Mesothelial cell of epicardium (in vitro differentiated cells): ENCODE results near the gene AUTS2. TPM values are rescaled to one million over a fixed set of nuclear protein-coding genes. Genes with fewer than 3 reads are reported as not detected.

Experiments
- DNase-seq, 2 experiments: peaks; one replicate each; pipeline ENCODE4 v3.0.0; 2021; ENCODE audit warnings: low spot score in 2 of 2; ENCODE audit not compliant: unreplicated experiment in 2 of 2
- H3K27ac Mint-ChIP-seq: 2 replicates; pipeline ENCODE4 v1.8.0; 2021; ENCODE audit warnings: mixed read lengths
- H3K27me3 Mint-ChIP-seq: 2 replicates; pipeline ENCODE4 v1.8.0; 2021; ENCODE audit warnings: low read depth, mixed read lengths
- H3K36me3 Mint-ChIP-seq: 2 replicates; pipeline ENCODE4 v1.8.0; 2021; ENCODE audit warnings: mixed read lengths
- H3K4me1 Mint-ChIP-seq: 2 replicates; pipeline ENCODE4 v1.8.0; 2021; ENCODE audit warnings: mixed read lengths
- H3K4me3 Mint-ChIP-seq: 2 replicates; pipeline ENCODE4 v1.8.0; 2021; ENCODE audit warnings: mild to moderate bottlenecking, moderate library complexity, mixed read lengths
- H3K9me3 Mint-ChIP-seq: 2 replicates; pipeline ENCODE4 v1.8.0; 2021; ENCODE audit warnings: mixed read lengths
- CTCF ChIP-seq: fragments of 200-600 bp; sonication (generic); IDR thresholded peaks from one replicate; pipeline ENCODE4 v1.5.0; 2021; ENCODE audit warnings: antibody characterized with exemption; ENCODE audit not compliant: unreplicated experiment
- total RNA-seq: library from RNA; stranded (reverse); gene quantifications from 3 replicates; pipeline ENCODE4 v1.2.1, GENCODE V29; 2021

AUTS2 gene
- total RNA-seq, 1 donor from 2014 or later, result 135 TPM

DNA sequence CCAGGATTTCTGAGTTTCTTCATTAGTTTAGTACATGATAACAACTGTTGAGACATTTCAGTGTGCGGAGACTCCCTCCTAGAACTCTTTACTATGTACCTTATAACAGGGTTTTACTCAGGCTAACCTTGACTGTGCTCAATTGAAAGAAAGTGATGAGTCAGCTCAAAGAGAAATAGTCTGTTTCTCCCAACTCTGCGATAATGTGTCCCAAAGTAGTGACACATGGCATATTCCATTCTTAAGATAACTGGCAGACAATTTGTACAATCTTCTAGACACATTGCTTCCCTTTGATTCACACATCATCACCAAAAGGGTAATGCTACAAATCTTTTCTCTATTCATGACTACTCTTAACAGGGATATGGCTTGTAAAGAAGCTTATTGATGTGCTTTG, 645.2 kb downstream of the AUTS2 start:
- no peaks in the 10 kb centered on the region for H3K27me3 Mint-ChIP-seq
- H3K4me3 Mint-ChIP-seq, result no peak overlapping the region
- no peak overlapping the region for H3K27ac Mint-ChIP-seq
- no peak for TF ChIP-seq CTCF
- H3K36me3 Mint-ChIP-seq, result peaks cover 11% of the 10 kb centered on the region
- no peak for DNase-seq
- H3K4me1 Mint-ChIP-seq, result peaks cover under 1% of the 10 kb centered on the region
- peaks cover 11% of the 10 kb centered on the region for H3K9me3 Mint-ChIP-seq

- DNase-seq, result no peak
- Mint-ChIP-seq H3K27ac (no peak overlapping the region), H3K27me3 (no peaks in the 10 kb centered on the region), H3K4me3 (no peak overlapping the region), H3K9me3 (peaks cover 3% of the 10 kb centered on the region), H3K4me1 (no peaks in the 10 kb centered on the region), H3K36me3 (no peaks in the 10 kb centered on the region)
- no peak for TF ChIP-seq CTCF
Measured at GRCh38 chr7:70257921-70258320, 659.6 kb downstream of the AUTS2 start.

- Mint-ChIP-seq H3K27me3 (no peaks in the 10 kb centered on the region), H3K4me1 (no peaks in the 10 kb centered on the region)
- DNase-seq, result no peak
Measured at GRCh38 chr7:70259502-70259901, 661.2 kb downstream of the AUTS2 start.

DNA sequence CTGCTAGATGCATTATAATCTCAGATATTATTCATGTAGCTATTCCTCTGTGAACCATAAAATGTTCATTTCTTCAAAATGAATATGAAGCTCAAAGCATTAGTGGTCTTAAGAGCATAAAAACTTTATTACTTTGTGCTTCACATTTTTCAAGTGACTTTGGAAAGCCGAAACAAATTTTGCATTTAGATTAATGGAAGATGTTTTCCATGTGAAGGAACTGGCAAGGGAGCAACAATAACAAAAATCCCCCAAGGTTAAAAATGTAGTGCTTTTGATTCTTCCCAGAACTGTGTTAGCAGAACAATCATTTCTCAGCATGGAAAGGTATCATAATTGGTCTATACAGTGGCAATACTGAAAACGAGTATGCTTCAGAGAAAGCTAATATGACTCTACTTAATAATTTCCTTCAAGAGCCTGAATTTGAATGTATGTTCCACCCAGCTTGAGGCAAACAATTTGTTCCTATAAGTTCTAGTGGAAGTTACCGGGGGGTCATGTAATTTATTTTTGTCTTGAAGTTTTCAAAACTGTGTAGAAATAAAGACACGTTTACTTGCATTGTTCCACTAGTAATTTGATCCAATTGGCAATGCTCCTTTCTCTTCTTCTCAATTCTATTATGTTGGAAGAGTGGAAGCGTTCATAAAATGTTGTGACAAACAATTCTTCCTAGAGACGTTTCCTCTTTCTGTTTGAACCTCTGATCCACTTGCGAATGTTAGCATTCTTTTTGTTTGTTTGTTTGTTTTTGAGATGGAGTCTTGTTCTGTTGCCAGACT, 665.4 kb downstream of the AUTS2 start:
- Mint-ChIP-seq H3K27ac (no peak overlapping the region), H3K4me1 (peaks cover 10% of the 10 kb centered on the region), H3K9me3 (no peaks in the 10 kb centered on the region), H3K27me3 (no peaks in the 10 kb centered on the region), H3K4me3 (no peak overlapping the region), H3K36me3 (no peaks in the 10 kb centered on the region)
- DNase-seq, result no peak
- no peak for TF ChIP-seq CTCF

More at GRCh38 chr7:70259502-70259901, 661.2 kb downstream of the AUTS2 start:
- no peaks in the 10 kb centered on the region for H3K36me3 Mint-ChIP-seq
- TF ChIP-seq CTCF, result no peak
- H3K4me3 Mint-ChIP-seq, result no peak overlapping the region
- peaks cover 1% of the 10 kb centered on the region for H3K9me3 Mint-ChIP-seq
- no peak overlapping the region for H3K27ac Mint-ChIP-seq

GRCh38 chr7:70266186-70266585, 667.9 kb downstream of the AUTS2 start:
- TF ChIP-seq CTCF, result no peak
- Mint-ChIP-seq H3K36me3 (no peaks in the 10 kb centered on the region), H3K27ac (no peak overlapping the region), H3K4me3 (no peak overlapping the region), H3K27me3 (no peaks in the 10 kb centered on the region), H3K4me1 (peaks cover 10% of the 10 kb centered on the region), H3K9me3 (no peaks in the 10 kb centered on the region)
- DNase-seq, result no peak
